ENCODE measurements around the gene SUSD1. TPM values are rescaled to one million over a fixed set of nuclear protein-coding genes. Genes with fewer than 3 reads are reported as not detected.

SUSD1 gene
- polyA plus RNA-seq, 1 donor (not counting 4 experiments of a cell fraction or from before 2014, with no cell fraction given): 3.6 TPM

GRCh38 chr9:112005939-112006338, 169.2 kb downstream of the SUSD1 start:
- H3K36me3 ChIP-seq (ENCODE audit: control insufficient read depth in 2 of 2, extremely low read depth in 1 of 2, insufficient read depth in 2 of 2, low read length in 2 of 2): no peaks in the 10 kb centered on the region
- TF ChIP-seq CTCF (optimal IDR thresholded peaks at IDR 0.05 in 1 of 3, IDR thresholded peaks at IDR 0.05 in 1 of 3, conservative IDR thresholded peaks at IDR 0.05 in 1 of 3; ENCODE audit: extremely low read depth in 1 of 3, insufficient read depth in 2 of 3, low read length in 3 of 3): no peak
- no peak for TF ChIP-seq EZH2 (IDR thresholded peaks at IDR 0.05; ENCODE audit: low read length)
- dilution Hi-C loops (cut with MboI; ENCODE audit: extremely low pct_ligation_motif_present, low sequenced_read_pairs): no loop called here
- no peaks in the 10 kb centered on the region for H3K9me3 ChIP-seq (ENCODE audit: control insufficient read depth, low read depth, low read length)
- no peak overlapping the region for H3K4me2 ChIP-seq (ENCODE audit: control insufficient read depth, extremely low read depth, insufficient read depth, low read depth, low read length)
- no peaks in the 10 kb centered on the region for H3K4me1 ChIP-seq (ENCODE audit: control insufficient read depth, extremely low read depth, insufficient read depth, low read length)
- H3K79me2 ChIP-seq (ENCODE audit: control insufficient read depth, insufficient read depth, low read length): no peaks in the 10 kb centered on the region
- H3K27ac ChIP-seq (ENCODE audit: control insufficient read depth, insufficient read depth, low read length): no peak overlapping the region
- no peak overlapping the region for H3K4me3 ChIP-seq (ENCODE audit: control insufficient read depth in 2 of 3, extremely low read depth in 1 of 3, insufficient read depth in 2 of 3, low read depth in 1 of 3, low read length in 3 of 3)
- no peak overlapping the region for H2AFZ ChIP-seq (ENCODE audit: control insufficient read depth, low read length)
- H3K27me3 ChIP-seq (ENCODE audit: control insufficient read depth, extremely low read depth, insufficient read depth, low read length): no peaks in the 10 kb centered on the region
- FAIRE-seq: no peak
- DNase-seq (ENCODE audit: low read depth, low spot score): no peak
- H3K9me1 ChIP-seq (ENCODE audit: control insufficient read depth, extremely low read depth, insufficient read depth, low read length): no peaks in the 10 kb centered on the region
- no peak overlapping the region for H3K9ac ChIP-seq (ENCODE audit: control insufficient read depth, extremely low read depth, insufficient read depth, low read length)
- H4K20me1 ChIP-seq (ENCODE audit: control insufficient read depth, extremely low read depth, insufficient read depth, low read length): no peaks in the 10 kb centered on the region

GRCh38 chr9:112003538-112003937, 171.6 kb downstream of the SUSD1 start:
- FAIRE-seq (no peak), DNase-seq (ENCODE audit: low read depth, low spot score) (no peak)
- H3K4me2 ChIP-seq (ENCODE audit: control insufficient read depth, extremely low read depth, insufficient read depth, low read depth, low read length): no peak overlapping the region
- H3K27me3 ChIP-seq (ENCODE audit: control insufficient read depth, extremely low read depth, insufficient read depth, low read length): no peaks in the 10 kb centered on the region
- no peaks in the 10 kb centered on the region for H3K9me1 ChIP-seq (ENCODE audit: control insufficient read depth, extremely low read depth, insufficient read depth, low read length)
- no peak overlapping the region for H2AFZ ChIP-seq (ENCODE audit: control insufficient read depth, low read length)
- H3K27ac ChIP-seq (ENCODE audit: control insufficient read depth, insufficient read depth, low read length): no peak overlapping the region
- no peaks in the 10 kb centered on the region for H4K20me1 ChIP-seq (ENCODE audit: control insufficient read depth, extremely low read depth, insufficient read depth, low read length)
- no peak overlapping the region for H3K9ac ChIP-seq (ENCODE audit: control insufficient read depth, extremely low read depth, insufficient read depth, low read length)
- dilution Hi-C loops (cut with MboI; ENCODE audit: extremely low pct_ligation_motif_present, low sequenced_read_pairs): no loop called here
- TF ChIP-seq CTCF (optimal IDR thresholded peaks at IDR 0.05 in 1 of 3, IDR thresholded peaks at IDR 0.05 in 1 of 3, conservative IDR thresholded peaks at IDR 0.05 in 1 of 3; ENCODE audit: extremely low read depth in 1 of 3, insufficient read depth in 2 of 3, low read length in 3 of 3) (no peak), EZH2 (IDR thresholded peaks at IDR 0.05; ENCODE audit: low read length) (no peak)
- H3K4me3 ChIP-seq (ENCODE audit: control insufficient read depth in 2 of 3, extremely low read depth in 1 of 3, insufficient read depth in 2 of 3, low read depth in 1 of 3, low read length in 3 of 3): no peak overlapping the region
- H3K36me3 ChIP-seq (ENCODE audit: control insufficient read depth in 2 of 2, extremely low read depth in 1 of 2, insufficient read depth in 2 of 2, low read length in 2 of 2): no peaks in the 10 kb centered on the region
- H3K4me1 ChIP-seq (ENCODE audit: control insufficient read depth, extremely low read depth, insufficient read depth, low read length): no peaks in the 10 kb centered on the region
- no peaks in the 10 kb centered on the region for H3K79me2 ChIP-seq (ENCODE audit: control insufficient read depth, insufficient read depth, low read length)
- H3K9me3 ChIP-seq (ENCODE audit: control insufficient read depth, low read depth, low read length): no peaks in the 10 kb centered on the region

Measured in keratinocyte (primary cell).